ENCODE data around the gene ANKRD13B. TPM values are rescaled to one million over a fixed set of nuclear protein-coding genes. Genes with fewer than 3 reads are reported as not detected.

Gene ANKRD13B
- total RNA-seq, 1 donor from 2014 or later, result 123 TPM

- Mint-ChIP-seq H3K27ac (ENCODE audit: unreplicated experiment) (no peak overlapping the region), H3K36me3 (ENCODE audit: unreplicated experiment) (no peaks in the 10 kb centered on the region), H3K4me1 (ENCODE audit: low read depth, unreplicated experiment) (peaks cover 2% of the 10 kb centered on the region), H3K4me3 (ENCODE audit: unreplicated experiment) (no peak overlapping the region), H3K9me3 (ENCODE audit: unreplicated experiment) (peaks cover 5% of the 10 kb centered on the region), H3K27me3 (ENCODE audit: unreplicated experiment) (peaks cover 24% of the 10 kb centered on the region)
- no peak for DNase-seq
- TF ChIP-seq CTCF (IDR thresholded peaks at IDR 0.05; ENCODE audit: partially characterized antibody, unreplicated experiment), result no peak
Observed at GRCh38 chr17:29620271-29620670, 27.3 kb downstream of the ANKRD13B start.

- Mint-ChIP-seq H3K4me1 (ENCODE audit: low read depth, unreplicated experiment) (no peaks in the 10 kb centered on the region), H3K9me3 (ENCODE audit: unreplicated experiment) (peaks cover 5% of the 10 kb centered on the region), H3K27ac (ENCODE audit: unreplicated experiment) (no peak overlapping the region), H3K27me3 (ENCODE audit: unreplicated experiment) (peaks cover 20% of the 10 kb centered on the region), H3K4me3 (ENCODE audit: unreplicated experiment) (no peak overlapping the region), H3K36me3 (ENCODE audit: unreplicated experiment) (no peaks in the 10 kb centered on the region)
- TF ChIP-seq CTCF (IDR thresholded peaks at IDR 0.05; ENCODE audit: partially characterized antibody, unreplicated experiment), result no peak
- no peak for DNase-seq
Observed at GRCh38 chr17:29620779-29621500, 28.0 kb downstream of the ANKRD13B start.

GRCh38 chr17:29621751-29622194, 28.8 kb downstream of the ANKRD13B start:
- H3K4me3 Mint-ChIP-seq (ENCODE audit: unreplicated experiment), result peak overlapping the region; percentile 46
- no peak overlapping the region for H3K27ac Mint-ChIP-seq (ENCODE audit: unreplicated experiment)
- H3K27me3 Mint-ChIP-seq (ENCODE audit: unreplicated experiment), result peaks cover 19% of the 10 kb centered on the region
- no peak for DNase-seq
- peaks cover 3% of the 10 kb centered on the region for H3K9me3 Mint-ChIP-seq (ENCODE audit: unreplicated experiment)
- H3K36me3 Mint-ChIP-seq (ENCODE audit: unreplicated experiment), result no peaks in the 10 kb centered on the region
- TF ChIP-seq CTCF (IDR thresholded peaks at IDR 0.05; ENCODE audit: partially characterized antibody, unreplicated experiment), result no peak
- no peaks in the 10 kb centered on the region for H3K4me1 Mint-ChIP-seq (ENCODE audit: low read depth, unreplicated experiment)

GRCh38 chr17:29622337-29623282, 29.7 kb downstream of the ANKRD13B start, which contains the start of gene CORO6:
CORO6 (minus strand) TSS chr17:29622912; CDS start chr17:29621421, 1,491 bp downstream.
- H3K4me1 Mint-ChIP-seq (ENCODE audit: low read depth, unreplicated experiment), result no peaks in the 10 kb centered on the region

More at GRCh38 chr17:29622337-29623282, 29.7 kb downstream of the ANKRD13B start, which contains the start of gene CORO6:
- Mint-ChIP-seq H3K9me3 (ENCODE audit: unreplicated experiment) (peaks cover 3% of the 10 kb centered on the region), H3K36me3 (ENCODE audit: unreplicated experiment) (no peaks in the 10 kb centered on the region), H3K4me3 (ENCODE audit: unreplicated experiment) (peak within 1 kb of the TSS; percentile 68), H3K27me3 (ENCODE audit: unreplicated experiment) (peaks cover 16% of the 10 kb centered on the region), H3K27ac (ENCODE audit: unreplicated experiment) (no peak within 1 kb of the TSS)
- peak; percentile 75 for DNase-seq
- TF ChIP-seq CTCF (IDR thresholded peaks at IDR 0.05; ENCODE audit: partially characterized antibody, unreplicated experiment), result no peak
